PC-3 (cell line): ENCODE results near the gene OR13A1.

Source experiments
- CTCF ChIP-seq: fragments of 300-600 bp; sonication (generic); conservative IDR thresholded peaks from 2 replicates; pipeline ENCODE4 v1.5.1; 2017; ENCODE audit warnings: antibody characterized with exemption, low read depth, mild to moderate bottlenecking, low read length
- EZH2 ChIP-seq: fragments of 300-600 bp; sonication (generic); IDR thresholded peaks from one replicate; pipeline ENCODE4 v1.6.1; 2017; ENCODE audit warnings: antibody characterized with exemption, mild to moderate bottlenecking, low read length; ENCODE audit not compliant: unreplicated experiment

- TF ChIP-seq CTCF (no peak), EZH2 (no peak)
Measured at GRCh38 chr10:45278860-45279498, 36.4 kb downstream of the OR13A1 start.
